Activated naive CD4-positive, alpha-beta T cell treated with anti-CD3 and anti-CD28 coated beads for 36 hours (primary cell): ENCODE measurements around the gene IGSF11. TPM values are rescaled to one million over a fixed set of nuclear protein-coding genes. Genes with fewer than 3 reads are reported as not detected.
"Not testable (repeated sequence)": the region's sequence is repeated elsewhere in the genome, so short reads cannot be mapped to it uniquely, and the experiment has no call there.

Experiments used
- CTCF ChIA-PET: fragments of 350-600 bp; sonication (Branson Sonifier 250); formaldehyde crosslinking; loops from one replicate; lab custom pipeline; 2021; ENCODE audit warnings: antibody characterized with exemption; lab: Charles Lee
- DNase-seq: peaks from one replicate; pipeline ENCODE4 v3.0.0-alpha.2; 2020
- H3K27ac Mint-ChIP-seq: one replicate; pipeline ENCODE4 v1.8.0; 2021; ENCODE audit warnings: mild to moderate bottlenecking, mixed read lengths
- H3K27me3 Mint-ChIP-seq: one replicate; pipeline ENCODE4 v1.8.0; 2021; ENCODE audit warnings: low read depth, mixed read lengths
- H3K36me3 Mint-ChIP-seq: one replicate; pipeline ENCODE4 v1.8.0; 2021; ENCODE audit warnings: low read depth, mixed read lengths
- H3K4me1 Mint-ChIP-seq: one replicate; pipeline ENCODE4 v1.8.0; 2021; ENCODE audit warnings: low read depth, mixed read lengths
- H3K4me3 Mint-ChIP-seq: one replicate; pipeline ENCODE4 v1.8.0; 2021; ENCODE audit warnings: mild to moderate bottlenecking, moderate library complexity, mixed read lengths
- H3K9me3 Mint-ChIP-seq: one replicate; pipeline ENCODE4 v1.8.0; 2021; ENCODE audit warnings: mixed read lengths
- intact Hi-C: fragments of 100-400 bp; cut with micrococcal nuclease; formaldehyde crosslinking; loops from one replicate; pipeline ENCODE4 v1.15.1; 2023
- total RNA-seq, 2 experiments: library from RNA; stranded (reverse); gene quantifications; one replicate each; pipeline ENCODE4 v1.2.3, GENCODE V29; 2021

Gene IGSF11
- total RNA-seq, 2 experiments from 2014 or later = 0.07 to 0.12 TPM

DNA sequence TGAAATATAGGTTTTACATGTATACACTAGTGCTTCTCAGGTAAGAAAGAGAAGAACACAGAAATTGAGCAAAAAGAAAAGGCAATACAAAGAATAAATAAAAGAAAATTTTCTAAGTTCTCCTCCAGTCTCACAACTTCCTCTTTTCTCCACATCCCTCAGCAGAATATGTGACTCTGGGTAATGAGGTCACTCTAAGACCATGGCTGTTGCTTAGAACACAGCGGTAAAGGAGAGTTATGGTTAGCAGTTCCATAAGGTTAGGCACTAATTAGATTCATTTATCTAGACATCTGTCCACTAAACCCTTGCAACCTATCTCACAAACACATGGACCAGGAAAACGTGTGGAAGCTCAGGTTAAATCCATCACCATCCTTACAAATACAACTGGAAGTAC lies 47.9 kb downstream of the IGSF11 start:
- CTCF ChIA-PET = interaction anchor here (0.9 to 2.0 kb wide), 4 partner anchors 17 to 254 kb away, joined by 3 to 9 read pairs (median 3); no protein-coding TSS in a partner anchor
- no peak for DNase-seq
- Mint-ChIP-seq H3K9me3 (no peaks in the 10 kb centered on the region), H3K27me3 (no peaks in the 10 kb centered on the region), H3K4me1 (peaks cover 14% of the 10 kb centered on the region), H3K36me3 (no peaks in the 10 kb centered on the region), H3K4me3 (no peak overlapping the region), H3K27ac (no peak overlapping the region)
- intact Hi-C loops = no loop called here

DNA sequence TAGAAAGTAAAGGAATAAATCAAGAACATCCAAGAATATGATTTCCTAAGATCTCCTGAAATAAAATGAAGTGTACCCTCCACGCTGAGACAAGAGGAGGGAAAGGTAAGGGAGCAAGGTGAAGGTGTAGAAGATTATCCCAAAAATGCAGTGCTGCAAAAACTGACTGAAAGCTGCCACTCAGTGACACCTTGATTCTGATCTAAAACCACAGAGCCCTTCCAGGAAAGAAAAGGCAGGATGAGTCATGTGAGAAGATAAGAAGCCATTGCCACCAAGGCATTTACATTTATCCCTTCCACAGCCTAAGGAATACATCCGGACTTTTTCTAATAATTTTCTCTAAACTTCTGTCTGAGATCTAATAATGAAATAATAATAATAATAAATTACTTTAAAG lies 49.9 kb downstream of the IGSF11 start:
- Mint-ChIP-seq H3K27me3 (no peaks in the 10 kb centered on the region), H3K4me1 (peaks cover 14% of the 10 kb centered on the region), H3K4me3 (no peak overlapping the region), H3K36me3 (no peaks in the 10 kb centered on the region), H3K9me3 (no peaks in the 10 kb centered on the region), H3K27ac (no peak overlapping the region)
- CTCF ChIA-PET = interaction anchor here (1.5 kb wide), 1 partner anchor 101 kb away, joined by 6 read pairs; no protein-coding TSS in a partner anchor
- intact Hi-C loops = no loop called here
- peak; percentile 12 for DNase-seq

DNA sequence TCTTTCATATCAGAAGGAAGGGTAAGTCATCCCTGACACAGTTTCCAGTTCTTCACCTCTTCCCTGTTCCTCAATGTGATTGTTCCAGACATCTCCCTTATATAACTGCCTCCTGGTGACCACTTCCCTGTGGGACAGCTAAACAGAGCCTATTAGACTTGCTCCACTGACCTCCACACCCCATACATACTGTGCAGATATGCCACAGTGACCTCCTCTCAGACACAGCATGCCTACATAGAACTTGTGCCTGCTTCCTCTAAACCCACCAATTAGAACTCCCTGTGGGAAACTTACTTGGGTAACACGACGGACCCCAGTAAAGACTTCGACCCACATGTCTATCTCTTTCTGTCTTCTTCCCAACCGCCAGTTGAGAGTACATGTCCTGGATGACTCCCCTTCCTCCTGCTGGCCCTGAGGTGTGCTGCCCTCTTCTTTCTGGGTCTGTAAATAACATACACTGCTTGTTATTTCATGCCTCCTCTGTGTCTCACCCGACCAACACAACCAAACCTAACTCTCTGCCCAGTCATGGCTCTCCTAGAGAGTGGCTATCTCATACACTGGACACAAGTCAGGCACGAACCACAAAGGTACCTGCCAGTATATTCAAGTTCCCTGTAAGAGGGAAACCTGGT lies 53.0 kb downstream of the IGSF11 start:
- intact Hi-C loops = no loop called here
- Mint-ChIP-seq H3K4me3 (no peak overlapping the region), H3K4me1 (peaks cover 11% of the 10 kb centered on the region), H3K27ac (no peak overlapping the region), H3K36me3 (no peaks in the 10 kb centered on the region), H3K27me3 (no peaks in the 10 kb centered on the region), H3K9me3 (no peaks in the 10 kb centered on the region)
- CTCF ChIA-PET = interaction anchor here (1.2 kb wide), 1 partner anchor 53 kb away, joined by 4 read pairs; the partner anchor contains the start of gene IGSF11
- no peak for DNase-seq

DNA sequence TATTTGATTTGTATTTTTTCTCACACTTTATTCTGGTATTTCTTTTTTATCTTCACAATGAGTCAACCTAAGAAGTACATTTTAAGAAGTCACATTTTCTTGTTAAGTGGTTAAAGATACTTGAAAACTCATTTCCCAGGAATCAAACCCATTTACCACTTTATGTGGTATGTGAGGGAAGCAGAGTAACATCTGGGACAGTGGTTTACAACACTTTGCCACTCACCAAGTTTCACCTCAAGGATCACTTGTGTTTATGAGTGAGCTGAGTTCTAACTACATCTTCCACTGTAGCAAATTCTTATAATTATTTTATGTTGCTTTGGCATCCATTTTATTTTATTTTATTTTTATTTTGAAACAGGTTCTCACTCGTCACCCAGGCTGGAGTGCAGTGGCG lies 53.8 kb downstream of the IGSF11 start:
- Mint-ChIP-seq H3K4me1 (peaks cover 16% of the 10 kb centered on the region), H3K36me3 (no peaks in the 10 kb centered on the region), H3K4me3 (no peak overlapping the region), H3K27me3 (no peaks in the 10 kb centered on the region), H3K27ac (no peak overlapping the region), H3K9me3 (no peaks in the 10 kb centered on the region)
- intact Hi-C loops = no loop called here
- CTCF ChIA-PET = interaction anchor here (0.8 to 1.2 kb wide), 2 partner anchors 54 to 96 kb away, joined by 4 read pairs; partner anchors contain the start of gene IGSF11
- DNase-seq = no peak

DNA sequence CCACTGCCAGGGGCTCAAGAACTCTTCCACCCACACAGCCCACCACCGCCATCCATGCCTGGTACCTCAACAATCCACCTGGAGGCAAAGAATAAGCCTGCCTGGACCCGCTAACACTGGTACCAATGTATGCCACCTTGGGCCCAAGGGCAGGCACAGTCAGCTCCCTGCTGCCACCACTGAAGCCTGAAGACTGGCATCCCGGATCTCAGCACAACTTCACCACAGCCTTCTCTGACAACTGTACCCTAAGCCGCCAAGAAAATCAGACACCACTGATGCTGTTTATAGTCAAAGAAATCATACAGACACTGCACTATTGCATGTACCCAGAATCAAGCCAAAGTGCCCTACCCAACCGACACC lies 56.3 kb downstream of the IGSF11 start:
- H3K4me1 Mint-ChIP-seq = peaks cover 6% of the 10 kb centered on the region
- intact Hi-C loops = no loop called here
- no peak for DNase-seq
- H3K9me3 Mint-ChIP-seq = no peaks in the 10 kb centered on the region
- CTCF ChIA-PET = no interaction called here
- no peak overlapping the region for H3K4me3 Mint-ChIP-seq
- H3K27me3 Mint-ChIP-seq = no peaks in the 10 kb centered on the region
- H3K36me3 Mint-ChIP-seq = no peaks in the 10 kb centered on the region
- no peak overlapping the region for H3K27ac Mint-ChIP-seq

DNA sequence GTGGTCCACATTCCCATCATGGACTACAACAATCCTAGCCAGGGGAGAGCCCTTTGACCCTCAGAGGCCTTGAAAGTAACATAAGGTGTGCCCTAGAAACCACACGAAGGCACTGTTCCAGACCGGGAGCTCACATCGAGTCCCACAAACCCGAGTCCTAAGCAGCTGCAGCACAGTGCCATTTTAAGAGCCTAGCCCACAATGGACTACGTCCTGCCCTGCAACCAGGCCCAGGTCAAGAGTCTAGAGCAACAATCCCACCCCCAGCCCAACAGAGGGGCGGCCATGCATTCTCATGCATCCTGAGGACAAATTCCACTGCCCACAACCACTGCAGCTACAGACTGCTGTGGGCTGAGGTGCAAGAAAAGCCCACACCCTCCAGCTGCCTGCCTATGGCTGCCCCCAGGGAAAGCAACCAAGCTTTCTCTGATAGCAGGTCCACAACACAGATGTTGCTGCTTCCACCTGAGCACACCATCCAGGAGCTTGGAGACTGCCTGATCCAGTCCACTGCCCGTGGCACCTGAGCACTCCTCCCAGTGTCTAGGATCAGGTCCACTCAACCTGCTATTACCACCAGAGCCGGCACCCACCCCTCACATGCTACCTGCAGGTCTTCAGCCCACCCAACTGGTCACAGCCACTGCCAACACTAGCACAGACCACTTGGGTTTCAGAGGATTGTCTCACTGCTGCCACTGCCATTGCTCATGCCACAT lies 56.8 kb downstream of the IGSF11 start:
- H3K4me1 Mint-ChIP-seq = peaks cover 6% of the 10 kb centered on the region
- CTCF ChIA-PET = no interaction called here
- no peaks in the 10 kb centered on the region for H3K27me3 Mint-ChIP-seq
- H3K9me3 Mint-ChIP-seq = no peaks in the 10 kb centered on the region
- H3K4me3 Mint-ChIP-seq = no peak overlapping the region
- H3K27ac Mint-ChIP-seq = no peak overlapping the region
- intact Hi-C loops = no loop called here
- DNase-seq = no peak
- no peaks in the 10 kb centered on the region for H3K36me3 Mint-ChIP-seq

DNA sequence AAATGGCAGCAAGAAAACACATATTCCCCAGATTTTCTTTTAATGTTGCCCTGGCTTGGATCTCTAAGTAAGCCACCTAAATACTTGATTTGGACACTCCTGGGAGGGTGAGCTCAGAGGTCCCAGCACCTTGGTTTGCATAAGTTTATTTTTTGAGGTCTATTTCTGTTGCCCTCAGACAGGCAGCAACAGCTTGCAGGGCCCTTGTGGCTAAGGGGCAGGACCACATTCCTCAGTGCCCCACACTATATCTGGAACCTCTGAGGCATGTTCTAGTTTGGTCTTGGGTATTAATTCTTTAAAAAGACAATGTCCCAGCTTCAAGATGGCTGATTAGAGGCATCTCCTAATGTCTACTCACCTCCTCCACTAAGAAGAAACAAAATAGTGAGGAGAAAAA lies 57.5 kb downstream of the IGSF11 start:
- H3K27me3 Mint-ChIP-seq = no peaks in the 10 kb centered on the region
- intact Hi-C loops = no loop called here
- H3K27ac Mint-ChIP-seq = no peak overlapping the region
- CTCF ChIA-PET = no interaction called here
- no peaks in the 10 kb centered on the region for H3K36me3 Mint-ChIP-seq
- H3K4me1 Mint-ChIP-seq = peaks cover 6% of the 10 kb centered on the region
- H3K9me3 Mint-ChIP-seq = no peaks in the 10 kb centered on the region
- no peak for DNase-seq
- H3K4me3 Mint-ChIP-seq = no peak overlapping the region

DNA sequence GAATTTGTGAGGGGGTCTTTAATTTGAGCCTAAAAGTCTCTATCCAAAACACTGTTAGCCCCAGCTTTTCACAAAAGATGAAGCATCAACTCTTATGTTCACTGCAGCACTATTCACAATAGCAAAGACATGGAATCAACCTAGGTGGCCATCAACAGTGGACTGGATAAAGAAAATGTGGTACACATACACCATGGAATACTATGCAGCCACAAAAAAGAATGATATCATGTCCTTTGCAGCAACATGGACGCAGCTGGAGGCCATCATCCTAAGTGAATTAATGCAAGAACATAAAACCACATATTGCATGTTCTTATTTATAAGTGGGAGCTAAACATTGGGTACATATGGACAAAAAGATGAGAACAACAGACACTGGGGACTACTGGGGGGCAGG lies 59.2 kb downstream of the IGSF11 start:
- intact Hi-C loops, H3K36me3 Mint-ChIP-seq: not testable (repeated sequence)

DNA sequence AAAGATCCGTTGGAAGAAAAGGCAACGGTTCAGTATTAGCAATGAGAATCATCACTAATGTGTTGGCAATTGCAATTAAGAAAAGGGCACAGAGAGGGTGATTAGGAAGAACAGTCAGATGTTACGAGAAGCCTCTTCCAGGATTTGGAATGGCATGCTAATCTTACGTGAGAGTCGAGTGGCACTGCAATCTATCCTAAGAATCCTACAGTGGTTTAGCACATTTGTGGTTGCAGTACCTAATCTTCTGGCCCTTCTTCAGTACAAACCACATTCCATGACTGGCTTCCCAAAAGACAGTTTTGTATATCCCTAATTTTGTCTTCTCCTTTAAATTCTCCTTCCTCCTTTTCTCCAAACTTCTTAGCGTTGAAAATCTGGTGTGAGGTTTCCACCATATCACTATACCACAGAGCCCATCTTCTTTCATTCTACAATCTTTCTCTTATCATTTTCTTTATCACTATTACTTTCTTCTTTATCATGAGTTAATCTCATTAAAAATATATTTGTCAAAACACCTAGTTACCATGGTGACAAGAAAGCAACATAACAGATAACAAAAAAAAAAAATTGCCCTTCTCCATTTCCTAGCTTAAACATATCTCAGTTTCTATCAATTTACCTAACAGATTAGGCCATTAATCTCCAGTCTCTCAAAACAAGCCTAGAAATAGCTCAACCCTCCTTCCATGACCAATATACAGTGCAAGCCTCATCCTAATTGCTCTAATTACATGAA lies 60.1 kb downstream of the IGSF11 start:
- Mint-ChIP-seq H3K4me1 (peaks cover 6% of the 10 kb centered on the region), H3K27ac (no peak overlapping the region), H3K4me3 (no peak overlapping the region), H3K27me3 (no peaks in the 10 kb centered on the region), H3K9me3 (no peaks in the 10 kb centered on the region), H3K36me3 (no peaks in the 10 kb centered on the region)
- no peak for DNase-seq
- CTCF ChIA-PET = interaction anchor here (0.6 to 0.7 kb wide), 3 partner anchors 62 to 90 kb away, joined by 3 to 5 read pairs (median 3); no protein-coding TSS in a partner anchor
- intact Hi-C loops = no loop called here

More for the DNA sequence above, 59.2 kb downstream of the IGSF11 start:
- CTCF ChIA-PET = interaction anchor here (0.6 to 0.7 kb wide), 2 partner anchors 61 to 91 kb away, joined by 3 to 5 read pairs; no protein-coding TSS in a partner anchor
- not testable (repeated sequence) for H3K9me3 Mint-ChIP-seq, H3K4me3 Mint-ChIP-seq, H3K4me1 Mint-ChIP-seq, H3K27ac Mint-ChIP-seq, DNase-seq, H3K27me3 Mint-ChIP-seq

DNA sequence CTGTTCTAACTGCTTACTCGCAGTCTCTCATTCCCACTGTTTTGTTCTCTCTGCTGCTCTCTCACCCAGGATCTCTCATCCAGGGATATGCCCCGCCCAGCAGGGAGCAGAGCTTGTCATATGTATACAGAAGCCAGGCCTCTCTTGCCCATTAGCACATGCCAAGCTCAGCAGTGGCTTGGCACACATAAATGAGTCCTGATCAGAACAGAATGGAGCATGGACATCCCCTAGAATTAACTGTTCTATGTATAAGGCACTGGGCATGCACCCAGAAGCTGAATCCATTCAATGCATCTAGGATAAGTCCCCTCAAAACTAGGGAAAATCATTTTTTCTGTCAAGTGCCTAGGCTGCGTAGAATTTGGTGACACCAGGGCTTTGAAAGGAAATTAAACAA lies 61.6 kb downstream of the IGSF11 start:
- Mint-ChIP-seq H3K27ac (no peak overlapping the region), H3K9me3 (no peaks in the 10 kb centered on the region), H3K4me1 (peaks cover 6% of the 10 kb centered on the region), H3K27me3 (no peaks in the 10 kb centered on the region), H3K4me3 (no peak overlapping the region), H3K36me3 (no peaks in the 10 kb centered on the region)
- CTCF ChIA-PET = interaction anchor here (0.7 kb wide), 1 partner anchor 117 kb away, joined by 3 read pairs; no protein-coding TSS in a partner anchor
- intact Hi-C loops = no loop called here
- no peak for DNase-seq

DNA sequence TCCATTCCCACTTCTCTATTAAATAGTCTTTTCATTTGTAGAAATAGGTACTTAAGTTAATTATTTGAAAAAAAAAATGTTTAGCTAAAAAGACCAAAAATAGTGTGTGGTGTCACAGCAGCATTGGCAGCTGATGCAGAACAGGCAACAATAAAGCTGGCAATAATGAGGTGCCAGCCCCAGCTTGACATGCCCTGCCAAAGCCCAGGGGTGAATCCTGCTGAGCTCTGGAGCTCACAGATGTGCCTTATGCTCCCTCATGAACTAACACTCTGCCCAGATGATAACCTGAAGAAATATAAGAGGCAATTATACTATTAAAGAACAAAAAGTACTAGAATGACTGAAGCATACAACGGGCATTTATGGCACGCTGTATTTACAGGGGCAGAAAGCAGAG lies 63.8 kb downstream of the IGSF11 start:
- no peaks in the 10 kb centered on the region for H3K27me3 Mint-ChIP-seq
- no peak overlapping the region for H3K27ac Mint-ChIP-seq
- H3K4me1 Mint-ChIP-seq = no peaks in the 10 kb centered on the region
- no peak for DNase-seq
- no peaks in the 10 kb centered on the region for H3K36me3 Mint-ChIP-seq
- H3K4me3 Mint-ChIP-seq = no peak overlapping the region
- CTCF ChIA-PET = interaction anchor here (0.6 to 1.3 kb wide), 2 partner anchors 11 to 148 kb away, joined by 3 to 7 read pairs; no protein-coding TSS in a partner anchor
- H3K9me3 Mint-ChIP-seq = no peaks in the 10 kb centered on the region
- intact Hi-C loops = no loop called here

DNA sequence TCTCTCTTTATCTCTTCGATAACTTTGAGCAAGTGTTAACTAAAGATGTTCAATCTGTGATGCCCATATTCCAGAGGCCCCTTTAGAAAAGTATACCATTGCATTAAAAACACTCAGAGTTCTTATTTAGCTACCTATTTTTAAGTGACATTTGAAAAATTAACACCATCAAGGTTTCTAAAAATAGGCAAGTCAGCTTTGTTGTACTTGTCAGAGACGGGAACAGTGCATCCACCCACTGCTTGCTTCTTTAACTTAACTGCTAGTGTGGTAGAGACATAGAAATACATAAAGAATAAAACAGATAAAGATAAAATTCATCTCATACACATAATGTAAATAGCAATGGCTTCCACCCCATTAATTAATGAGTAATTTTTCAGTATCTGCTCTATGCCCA lies 66.0 kb downstream of the IGSF11 start:
- intact Hi-C loops = no loop called here
- DNase-seq = no peak
- CTCF ChIA-PET = interaction anchor here (0.6 to 3.2 kb wide), 3 partner anchors 18 to 257 kb away, joined by 3 to 11 read pairs (median 3); partner anchors contain the start of gene IGSF11
- Mint-ChIP-seq H3K27me3 (no peaks in the 10 kb centered on the region), H3K4me1 (no peaks in the 10 kb centered on the region), H3K4me3 (no peak overlapping the region), H3K36me3 (no peaks in the 10 kb centered on the region), H3K27ac (no peak overlapping the region), H3K9me3 (no peaks in the 10 kb centered on the region)
